SK-N-SH (cell line): ENCODE measurements around the gene FRMD3. TPM values are rescaled to one million over a fixed set of nuclear protein-coding genes. Genes with fewer than 3 reads are reported as not detected.

Experiments
- CTCF ChIA-PET: fragments of 300-600, 350-600 bp; formaldehyde crosslinking; extraction: SDS; loops from one replicate; lab custom pipeline; 2021; lab: Yijun Ruan, JAX
- POLR2A ChIA-PET: fragments of 350-600 bp; sonication (Branson Sonifier 250); formaldehyde crosslinking; extraction: SDS; loops from one replicate; lab custom pipeline; 2020; ENCODE audit warnings: antibody characterized with exemption, inconsistent platforms; lab: Yijun Ruan, JAX
- DNase-seq: peaks from one replicate; pipeline ENCODE4 v3.0.0; 2012
- H2AFZ ChIP-seq: fragments of 200-600 bp; sonication (generic); 2 replicates; pipeline ENCODE4 v1.8.1; 2016; ENCODE audit warnings: antibody characterized with exemption, mild to moderate bottlenecking, low read depth
- H3F3A ChIP-seq: fragments of 200-600 bp; sonication (generic); replicated peaks from 2 replicates; pipeline ENCODE3; 2016; ENCODE audit warnings: antibody characterized with exemption, mild to moderate bottlenecking; ENCODE audit not compliant: insufficient read depth
- H3K27ac ChIP-seq, 2 experiments: fragments of 200-500 bp in 1 of 2; fragments of 200-600 bp in 1 of 2; sonication (Bioruptor generic) in 1 of 2; sonication (generic), shearing (Covaris generic) in 1 of 2; 2 replicates each; pipeline versions ENCODE4 v1.5.1 to v1.6.1; 2014 to 2016; ENCODE audit warnings: low read depth in 2 of 2, inconsistent platforms in 1 of 2, low read length in 1 of 2, mild to moderate bottlenecking in 1 of 2, mixed read lengths in 1 of 2
- H3K27me3 ChIP-seq: fragments of 200-600 bp; sonication (generic), shearing (Covaris generic); 2 replicates; pipeline ENCODE4 v1.6.1; 2016; ENCODE audit warnings: mixed run types; ENCODE audit not compliant: insufficient read depth
- H3K36me3 ChIP-seq, 2 experiments: fragments of 200-500 bp in 1 of 2; fragments of 200-600 bp in 1 of 2; sonication (Bioruptor generic) in 1 of 2; sonication (generic) in 1 of 2; replicated peaks in 1 of 2; 2 replicates each; pipeline versions ENCODE3 to v1.5.1; 2014 to 2016; ENCODE audit warnings: low read length in 1 of 2, mild to moderate bottlenecking in 1 of 2; ENCODE audit not compliant: insufficient read depth in 2 of 2, control insufficient read depth in 1 of 2
- H3K4me1 ChIP-seq, 2 experiments: fragments of 200-500 bp in 1 of 2; fragments of 200-600 bp in 1 of 2; sonication (Bioruptor generic) in 1 of 2; sonication (generic), shearing (Covaris generic) in 1 of 2; 2 replicates each; pipeline versions ENCODE4 v1.5.1 to v1.6.1; 2014 to 2016; ENCODE audit warnings: low read depth in 1 of 2, low read length in 1 of 2, mixed run types in 1 of 2; ENCODE audit not compliant: insufficient read depth in 2 of 2, control insufficient read depth in 1 of 2
- H3K4me2 ChIP-seq: fragments of 200-600 bp; sonication (generic), shearing (Covaris generic); 2 replicates; pipeline ENCODE4 v1.6.1; 2017; ENCODE audit warnings: mixed run types
- H3K4me3 ChIP-seq, 2 experiments: fragments of 200-500 bp in 1 of 2; fragments of 200-600 bp in 1 of 2; sonication (Bioruptor generic) in 1 of 2; sonication (generic), shearing (Covaris generic) in 1 of 2; 2 replicates each; pipeline versions ENCODE4 v1.5.1 to v1.8.1; 2014 to 2016; ENCODE audit warnings: low read depth in 2 of 2, inconsistent platforms in 1 of 2, low read length in 1 of 2, mild to moderate bottlenecking in 1 of 2, mixed read lengths in 1 of 2, moderate library complexity in 1 of 2
- H3K79me2 ChIP-seq: fragments of 200-600 bp; sonication (generic); 2 replicates; pipeline ENCODE4 v1.8.1; 2017; ENCODE audit warnings: mild to moderate bottlenecking; ENCODE audit not compliant: insufficient read depth
- H3K9ac ChIP-seq: fragments of 200-600 bp; sonication (generic); 2 replicates; pipeline ENCODE4 v1.6.1; 2017; ENCODE audit warnings: mixed run types
- H3K9me2 ChIP-seq: fragments of 200-600 bp; sonication (generic); 2 replicates; pipeline ENCODE4 v1.6.1; 2017; ENCODE audit warnings: mixed run types
- H3K9me3 ChIP-seq: fragments of 200-600 bp; sonication (generic); 2 replicates; pipeline ENCODE4 v1.6.1; 2017; ENCODE audit warnings: mixed run types, mild to moderate bottlenecking, moderate library complexity
- H4K20me1 ChIP-seq: fragments of 200-600 bp; sonication (generic); 2 replicates; pipeline ENCODE4 v1.6.1; 2017; ENCODE audit warnings: mild to moderate bottlenecking, mixed run types; ENCODE audit not compliant: insufficient read depth
- EP300 ChIP-seq, 2 experiments: IDR thresholded peaks; 2 replicates each; pipeline versions ENCODE4 v1.4.0 to v1.6.1; 2012; ENCODE audit warnings: borderline replicate concordance in 1 of 2, low read depth in 1 of 2, low read length in 1 of 2
- FOSL2 ChIP-seq: IDR thresholded peaks from 2 replicates; pipeline ENCODE4 v1.4.0; 2012; ENCODE audit warnings: low read depth, mild to moderate bottlenecking, moderate library complexity, borderline replicate concordance
- FOXJ3 ChIP-seq: sonication (generic); formaldehyde crosslinking; IDR thresholded peaks from 2 replicates; pipeline ENCODE4 v1.5.1; 2020; ENCODE audit warnings: mild to moderate bottlenecking, missing genetic modification reagents
- MXI1 ChIP-seq: IDR thresholded peaks from 2 replicates; pipeline ENCODE4 v1.6.1; 2012; ENCODE audit warnings: mild to moderate bottlenecking, low read depth, low read length, improper control_type of control experiment
- RFX5 ChIP-seq: IDR thresholded peaks from 2 replicates; pipeline ENCODE4 v1.6.1; 2012; ENCODE audit warnings: mild to moderate bottlenecking, improper control_type of control experiment, low read length
- SIN3A ChIP-seq: IDR thresholded peaks from 2 replicates; pipeline ENCODE4 v1.6.1; 2012; ENCODE audit warnings: low read depth, mild to moderate bottlenecking, low read length, moderate library complexity, borderline replicate concordance
- SMC3 ChIP-seq: IDR thresholded peaks from 2 replicates; pipeline ENCODE4 v1.6.1; 2012; ENCODE audit warnings: low read depth, low read length, improper control_type of control experiment
- TCF12 ChIP-seq: IDR thresholded peaks from 2 replicates; pipeline ENCODE4 v1.4.0; 2012
- USF1 ChIP-seq: IDR thresholded peaks from 2 replicates; pipeline ENCODE4 v1.4.0; 2012; ENCODE audit warnings: low read depth, borderline replicate concordance
- WGBS: methylation state at CpG from one replicate; pipeline ENCODE4 v1.1.6; 2017; ENCODE audit warnings: low lambda C conversion rate; 5-methylcytosine and 5-hydroxymethylcytosine counted together
- polyA plus RNA-seq, 3 experiments: library from polyadenylated mRNA; depleted of rRNA; stranded (reverse); fragments of >200 nt; gene quantifications; 2 replicates each; pipeline ENCODE4 v1.2.3, GENCODE V29; 2012
- TF ChIP-seq, protein P1 (sequence below): IDR thresholded peaks from 2 replicates; pipeline ENCODE4 v1.4.0; 2012; ENCODE audit warnings: low read depth, borderline replicate concordance

Gene FRMD3
- polyA plus RNA-seq, 1 of the 3 experiments (the other 2 are of a cell fraction) = 0.89 TPM

GRCh38 chr9:83430681-83431080 is 107.5 kb downstream of the FRMD3 start:
- CTCF ChIA-PET = interaction anchor here (0.7 to 1.7 kb wide), 3 partner anchors 8 to 126 kb away, joined by 3 to 4 read pairs (median 4); no protein-coding TSS in a partner anchor
- H3K9me3 ChIP-seq = no peaks in the 10 kb centered on the region
- H4K20me1 ChIP-seq = no peaks in the 10 kb centered on the region
- no peaks in the 10 kb centered on the region for H3K36me3 ChIP-seq
- no peak overlapping the region for H3K4me3 ChIP-seq
- POLR2A ChIA-PET = interaction anchor here (0.7 kb wide), 1 partner anchor 47 kb away, joined by 3 read pairs; no protein-coding TSS in a partner anchor
- no peak overlapping the region for H3K9ac ChIP-seq
- no peak for TF ChIP-seq MXI1
- no peak for TF ChIP-seq FOXJ3 (CRISPR knock-in tag)
- TF ChIP-seq SIN3A = no peak
- no peak overlapping the region for H2AFZ ChIP-seq
- H3K27me3 ChIP-seq = no peaks in the 10 kb centered on the region
- H3K27ac ChIP-seq = peak overlapping the region in 1 of 2 experiments; percentile 34; a peak in 2 of 4 replicates
- no peaks in the 10 kb centered on the region for H3K9me2 ChIP-seq
- H3K4me1 ChIP-seq = peaks cover 0 to 30% of the 10 kb centered on the region in 2 experiments; a peak in 2 of 4 replicates
- peaks cover 24% of the 10 kb centered on the region; the same call in 1 of the 2 replicates for H3K79me2 ChIP-seq
- H3K4me2 ChIP-seq = no peak overlapping the region
- H3F3A ChIP-seq = peaks cover 10% of the 10 kb centered on the region
- 84% methylated on average over 4 of the region's 4 CpGs for WGBS
- DNase-seq = no peak

GRCh38 chr9:83429229-83429628 is 109.0 kb downstream of the FRMD3 start:
- CTCF ChIA-PET = interaction anchor here (0.7 to 1.0 kb wide), 3 partner anchors 64 to 167 kb away, joined by 3 read pairs; partner anchors contain the start of gene FRMD3
- POLR2A ChIA-PET = no interaction called here

More at GRCh38 chr9:83429229-83429628, 109.0 kb downstream of the FRMD3 start:
- H3K27me3 ChIP-seq = no peaks in the 10 kb centered on the region
- H3K27ac ChIP-seq = no peak overlapping the region
- TF ChIP-seq TCF12 (no peak), FOSL2 (no peak), USF1 (no peak), RFX5 (no peak), SMC3 (no peak), EP300 (IDR thresholded peaks at IDR 0.05; ENCODE audit: borderline replicate concordance in 1 of 2, low read depth in 1 of 2, low read length in 1 of 2) (no peak), SIN3A (no peak)
- TF ChIP-seq, protein P1, sequence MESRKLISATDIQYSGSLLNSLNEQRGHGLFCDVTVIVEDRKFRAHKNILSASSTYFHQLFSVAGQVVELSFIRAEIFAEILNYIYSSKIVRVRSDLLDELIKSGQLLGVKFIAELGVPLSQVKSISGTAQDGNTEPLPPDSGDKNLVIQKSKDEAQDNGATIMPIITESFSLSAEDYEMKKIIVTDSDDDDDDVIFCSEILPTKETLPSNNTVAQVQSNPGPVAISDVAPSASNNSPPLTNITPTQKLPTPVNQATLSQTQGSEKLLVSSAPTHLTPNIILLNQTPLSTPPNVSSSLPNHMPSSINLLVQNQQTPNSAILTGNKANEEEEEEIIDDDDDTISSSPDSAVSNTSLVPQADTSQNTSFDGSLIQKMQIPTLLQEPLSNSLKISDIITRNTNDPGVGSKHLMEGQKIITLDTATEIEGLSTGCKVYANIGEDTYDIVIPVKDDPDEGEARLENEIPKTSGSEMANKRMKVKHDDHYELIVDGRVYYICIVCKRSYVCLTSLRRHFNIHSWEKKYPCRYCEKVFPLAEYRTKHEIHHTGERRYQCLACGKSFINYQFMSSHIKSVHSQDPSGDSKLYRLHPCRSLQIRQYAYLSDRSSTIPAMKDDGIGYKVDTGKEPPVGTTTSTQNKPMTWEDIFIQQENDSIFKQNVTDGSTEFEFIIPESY = no peak
- TF ChIP-seq, all 33 proteins: peak for 0
- no peak overlapping the region for H2AFZ ChIP-seq
- H3K36me3 ChIP-seq = no peaks in the 10 kb centered on the region
- no peak overlapping the region for H3K9ac ChIP-seq
- no peaks in the 10 kb centered on the region for H4K20me1 ChIP-seq
- peaks cover 0 to 42% of the 10 kb centered on the region in 2 experiments; a peak in 2 of 4 replicates for H3K4me1 ChIP-seq
- H3F3A ChIP-seq = peaks cover 10% of the 10 kb centered on the region
- no peak overlapping the region for H3K4me2 ChIP-seq
- no peak for DNase-seq
- no peaks in the 10 kb centered on the region for H3K9me3 ChIP-seq
- H3K79me2 ChIP-seq = peaks cover 15% of the 10 kb centered on the region; the same call in 1 of the 2 replicates
- WGBS = 80% methylated on average over 3 of the region's 3 CpGs
- no peak overlapping the region for H3K4me3 ChIP-seq
- H3K9me2 ChIP-seq = no peaks in the 10 kb centered on the region
